ENCODE measurements around the gene SLC7A11.

DNA sequence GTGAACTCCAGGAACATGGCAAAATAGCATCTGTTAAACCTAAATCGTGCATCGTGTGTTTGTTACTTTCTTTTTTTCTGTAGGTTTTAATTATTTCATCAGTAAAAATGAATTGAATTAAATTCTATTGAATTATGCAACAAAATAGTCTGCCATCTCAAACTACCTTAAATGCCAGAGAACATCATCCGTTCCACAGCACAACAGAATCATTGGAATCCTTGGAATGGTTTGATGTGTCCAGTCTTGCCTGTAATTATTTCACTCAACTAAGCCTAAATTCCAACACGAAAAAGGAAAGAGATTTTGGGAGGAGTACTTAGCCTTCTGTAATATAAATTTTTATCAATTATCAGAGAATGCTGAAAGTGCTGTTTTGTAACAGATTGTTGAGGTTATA is 17.1 kb upstream of the SLC7A11 start:
- no peak for TF ChIP-seq EZH2 (IDR thresholded peaks at IDR 0.05; ENCODE audit: insufficient read depth, low read length)
- TF ChIP-seq, protein P1, sequence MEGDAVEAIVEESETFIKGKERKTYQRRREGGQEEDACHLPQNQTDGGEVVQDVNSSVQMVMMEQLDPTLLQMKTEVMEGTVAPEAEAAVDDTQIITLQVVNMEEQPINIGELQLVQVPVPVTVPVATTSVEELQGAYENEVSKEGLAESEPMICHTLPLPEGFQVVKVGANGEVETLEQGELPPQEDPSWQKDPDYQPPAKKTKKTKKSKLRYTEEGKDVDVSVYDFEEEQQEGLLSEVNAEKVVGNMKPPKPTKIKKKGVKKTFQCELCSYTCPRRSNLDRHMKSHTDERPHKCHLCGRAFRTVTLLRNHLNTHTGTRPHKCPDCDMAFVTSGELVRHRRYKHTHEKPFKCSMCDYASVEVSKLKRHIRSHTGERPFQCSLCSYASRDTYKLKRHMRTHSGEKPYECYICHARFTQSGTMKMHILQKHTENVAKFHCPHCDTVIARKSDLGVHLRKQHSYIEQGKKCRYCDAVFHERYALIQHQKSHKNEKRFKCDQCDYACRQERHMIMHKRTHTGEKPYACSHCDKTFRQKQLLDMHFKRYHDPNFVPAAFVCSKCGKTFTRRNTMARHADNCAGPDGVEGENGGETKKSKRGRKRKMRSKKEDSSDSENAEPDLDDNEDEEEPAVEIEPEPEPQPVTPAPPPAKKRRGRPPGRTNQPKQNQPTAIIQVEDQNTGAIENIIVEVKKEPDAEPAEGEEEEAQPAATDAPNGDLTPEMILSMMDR (IDR thresholded peaks at IDR 0.05; ENCODE audit: insufficient read depth, low read depth, low read length) = no peak

Measured in astrocyte (in vitro differentiated cells and primary cell).